Measurements from ENCODE around the gene GSTK1.

Gene GSTK1

DNA sequence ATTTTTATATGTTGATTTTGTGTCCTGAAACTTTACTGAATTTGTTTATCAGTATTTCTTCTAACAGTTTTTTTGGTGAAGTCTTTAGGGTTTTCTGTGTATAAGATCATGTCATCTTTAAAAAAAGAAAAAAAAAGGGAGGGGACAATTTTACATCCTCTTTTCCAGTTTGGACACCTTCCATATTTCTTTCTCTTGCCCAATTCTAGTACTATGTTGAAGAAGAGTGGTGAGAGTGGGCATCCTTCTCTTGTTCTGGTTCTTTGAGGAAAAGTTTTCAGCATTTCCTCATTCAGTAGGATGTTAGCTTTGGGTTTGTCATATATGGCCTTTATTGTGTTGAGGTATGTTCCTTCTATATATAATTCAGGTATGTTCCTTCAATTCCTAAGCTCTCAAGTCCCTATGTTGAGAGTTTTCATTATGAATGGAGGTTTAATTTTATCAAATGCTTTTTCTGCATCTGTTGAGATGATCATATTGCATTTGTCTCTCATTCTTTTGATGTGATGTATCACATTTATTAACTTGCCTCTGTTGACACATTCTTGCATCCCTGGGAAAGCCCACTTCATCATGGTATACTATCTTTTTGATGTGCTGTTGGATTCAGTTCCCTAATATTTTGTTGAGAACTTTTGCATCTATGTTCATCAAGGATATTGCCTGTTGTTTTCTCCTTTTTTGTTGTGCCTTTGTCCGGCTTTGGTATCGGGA, 29.3 kb upstream of the GSTK1 start:
- TF ChIP-seq, protein P1, sequence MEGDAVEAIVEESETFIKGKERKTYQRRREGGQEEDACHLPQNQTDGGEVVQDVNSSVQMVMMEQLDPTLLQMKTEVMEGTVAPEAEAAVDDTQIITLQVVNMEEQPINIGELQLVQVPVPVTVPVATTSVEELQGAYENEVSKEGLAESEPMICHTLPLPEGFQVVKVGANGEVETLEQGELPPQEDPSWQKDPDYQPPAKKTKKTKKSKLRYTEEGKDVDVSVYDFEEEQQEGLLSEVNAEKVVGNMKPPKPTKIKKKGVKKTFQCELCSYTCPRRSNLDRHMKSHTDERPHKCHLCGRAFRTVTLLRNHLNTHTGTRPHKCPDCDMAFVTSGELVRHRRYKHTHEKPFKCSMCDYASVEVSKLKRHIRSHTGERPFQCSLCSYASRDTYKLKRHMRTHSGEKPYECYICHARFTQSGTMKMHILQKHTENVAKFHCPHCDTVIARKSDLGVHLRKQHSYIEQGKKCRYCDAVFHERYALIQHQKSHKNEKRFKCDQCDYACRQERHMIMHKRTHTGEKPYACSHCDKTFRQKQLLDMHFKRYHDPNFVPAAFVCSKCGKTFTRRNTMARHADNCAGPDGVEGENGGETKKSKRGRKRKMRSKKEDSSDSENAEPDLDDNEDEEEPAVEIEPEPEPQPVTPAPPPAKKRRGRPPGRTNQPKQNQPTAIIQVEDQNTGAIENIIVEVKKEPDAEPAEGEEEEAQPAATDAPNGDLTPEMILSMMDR (conservative IDR thresholded peaks at IDR 0.05) = no peak
- no peak for TF ChIP-seq ZFX (IDR thresholded peaks at IDR 0.05)
- H3K27ac ChIP-seq = no peak overlapping the region

DNA sequence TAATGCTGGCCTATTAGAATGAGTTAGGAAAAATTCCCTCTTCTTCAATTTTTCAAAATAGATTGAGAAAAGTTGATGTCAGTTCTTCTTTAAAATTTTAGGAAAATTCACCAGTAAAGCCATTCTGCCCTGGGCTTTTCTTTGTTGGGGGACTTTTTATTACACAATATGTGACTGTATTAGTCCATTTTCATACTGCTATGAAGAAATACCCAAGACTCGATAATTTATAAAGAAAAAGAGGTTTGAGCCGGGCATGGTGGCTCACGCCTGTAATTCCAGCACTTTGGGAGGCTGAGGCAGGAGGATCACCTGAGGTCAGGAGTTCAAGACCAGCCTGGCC, 28.7 kb upstream of the GSTK1 start:
- TF ChIP-seq, protein P1 (conservative IDR thresholded peaks at IDR 0.05) = no peak
- no peak for TF ChIP-seq ZFX (IDR thresholded peaks at IDR 0.05)
- no peak overlapping the region for H3K27ac ChIP-seq

DNA sequence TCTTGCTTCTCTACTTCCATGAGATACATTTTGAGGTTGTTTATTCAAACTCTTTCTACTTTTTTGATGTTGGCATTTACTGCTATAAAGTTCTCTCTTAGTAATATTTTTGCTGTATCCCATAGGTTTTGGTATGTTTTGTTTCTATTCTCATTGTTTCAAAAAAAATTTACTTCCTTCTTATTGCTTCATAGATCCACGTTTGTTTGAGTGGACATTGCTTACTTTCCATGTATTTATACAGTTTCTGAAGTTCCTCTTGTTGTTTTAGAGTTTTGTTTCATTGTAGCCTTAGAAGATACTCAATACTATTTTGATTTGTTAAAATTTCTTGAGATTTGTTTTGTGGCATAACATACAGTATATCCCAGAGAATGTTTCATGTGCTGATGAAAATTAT, 27.7 kb upstream of the GSTK1 start:
- H3K27ac ChIP-seq = no peak overlapping the region
- TF ChIP-seq, protein P1 (conservative IDR thresholded peaks at IDR 0.05) = no peak
- no peak for TF ChIP-seq ZFX (IDR thresholded peaks at IDR 0.05)

DNA sequence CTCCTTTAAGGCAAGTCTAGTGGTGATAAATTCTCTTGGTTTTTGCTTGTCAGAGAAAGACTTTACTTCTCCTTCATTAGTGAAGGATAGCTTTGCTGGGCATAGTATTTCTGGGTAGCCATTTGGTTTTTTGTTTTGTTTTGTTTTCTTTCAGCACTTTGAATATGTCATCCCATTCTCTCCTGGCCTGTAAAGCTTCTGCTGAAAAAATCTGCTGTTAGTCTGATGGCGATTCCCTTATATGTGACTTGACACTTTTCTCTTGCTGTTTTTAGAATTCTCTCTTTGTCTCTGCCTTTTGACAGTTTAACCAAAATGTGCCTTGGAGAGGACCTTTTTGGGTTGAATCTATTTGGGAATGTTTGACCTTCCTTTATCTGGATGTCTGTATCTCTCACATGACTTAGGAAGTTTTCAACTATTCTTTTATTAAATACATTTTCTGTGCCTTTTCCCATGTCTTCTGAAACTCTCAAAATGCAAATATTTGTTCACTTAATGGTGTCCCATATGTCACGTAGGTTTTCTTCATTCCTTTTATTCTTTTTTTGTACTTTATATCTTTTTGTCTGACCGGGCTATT, 26.7 kb upstream of the GSTK1 start:
- no peak overlapping the region for H3K27ac ChIP-seq
- TF ChIP-seq ZFX (IDR thresholded peaks at IDR 0.05) = no peak
- TF ChIP-seq, protein P1 (conservative IDR thresholded peaks at IDR 0.05) = no peak

DNA sequence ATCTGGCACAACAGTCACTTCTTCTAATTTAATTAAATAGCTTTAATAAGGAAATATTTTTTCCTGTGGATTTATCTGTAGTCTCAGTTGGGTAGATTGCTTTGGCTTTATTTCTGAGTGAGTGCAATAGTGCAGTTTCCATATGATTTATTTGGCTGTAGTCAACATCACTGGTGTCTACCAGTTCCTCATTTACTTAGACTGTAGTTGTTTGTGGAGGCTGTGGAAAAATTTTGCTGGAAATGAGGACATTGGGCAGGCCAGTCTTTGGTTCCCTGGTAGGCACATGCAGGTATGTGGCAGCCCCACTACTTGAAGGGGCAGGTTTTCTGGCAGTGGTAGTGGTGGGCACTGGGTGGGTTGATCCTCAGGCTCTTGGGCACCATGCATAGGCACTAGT, 25.9 kb upstream of the GSTK1 start:
- TF ChIP-seq, protein P1 (conservative IDR thresholded peaks at IDR 0.05) = no peak
- no peak for TF ChIP-seq ZFX (IDR thresholded peaks at IDR 0.05)
- H3K27ac ChIP-seq = no peak overlapping the region

DNA sequence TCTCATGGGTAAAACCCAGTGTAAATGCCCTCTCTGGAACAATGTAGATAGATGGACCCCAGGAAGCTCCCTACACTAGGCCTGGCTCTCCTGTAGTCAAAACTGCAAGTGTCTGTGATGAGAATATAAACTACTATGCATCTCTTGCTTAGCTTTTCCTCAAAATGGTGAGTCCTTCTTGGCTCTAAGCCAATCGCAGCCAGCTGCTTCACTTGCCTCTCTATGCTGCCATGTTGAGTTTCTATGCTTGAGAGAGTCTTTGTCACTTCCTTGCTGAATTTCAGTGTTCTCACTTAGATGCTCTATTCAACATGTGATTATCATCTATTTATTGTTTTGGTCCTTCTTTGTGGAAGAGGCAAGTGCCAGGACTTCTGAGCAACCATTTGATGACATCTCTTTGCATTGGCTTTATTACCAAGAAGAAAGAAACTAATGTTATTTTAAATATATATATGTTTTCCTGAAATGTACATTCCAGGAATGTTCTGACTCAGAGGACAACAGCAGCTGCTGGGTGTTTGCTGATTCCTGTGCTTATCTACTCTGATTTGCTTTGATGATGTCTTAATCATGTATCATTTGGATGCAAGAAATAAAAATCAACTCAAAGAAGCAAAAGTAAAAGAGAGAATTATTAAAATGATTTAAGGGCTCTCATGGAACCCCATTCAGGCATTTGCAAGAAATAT, 24.8 kb upstream of the GSTK1 start:
- no peak overlapping the region for H3K27ac ChIP-seq

More for the DNA sequence above, 24.8 kb upstream of the GSTK1 start:
- TF ChIP-seq, protein P1 (conservative IDR thresholded peaks at IDR 0.05) = no peak
- TF ChIP-seq ZFX (IDR thresholded peaks at IDR 0.05) = no peak

Measured in C4-2B (cell line).